GM21786 (cell line): Measurements from ENCODE around the gene CEP164.
"Not testable (repeated sequence)": the region's sequence is repeated elsewhere in the genome, so short reads cannot be mapped to it uniquely, and the experiment has no call there.

Experiments used
- ATAC-seq: cut with Tn5 transposase; IDR thresholded peaks from one replicate; pipeline ENCODE4 v1.9.1; 2021; ENCODE audit not compliant: unreplicated experiment

Gene CEP164

DNA sequence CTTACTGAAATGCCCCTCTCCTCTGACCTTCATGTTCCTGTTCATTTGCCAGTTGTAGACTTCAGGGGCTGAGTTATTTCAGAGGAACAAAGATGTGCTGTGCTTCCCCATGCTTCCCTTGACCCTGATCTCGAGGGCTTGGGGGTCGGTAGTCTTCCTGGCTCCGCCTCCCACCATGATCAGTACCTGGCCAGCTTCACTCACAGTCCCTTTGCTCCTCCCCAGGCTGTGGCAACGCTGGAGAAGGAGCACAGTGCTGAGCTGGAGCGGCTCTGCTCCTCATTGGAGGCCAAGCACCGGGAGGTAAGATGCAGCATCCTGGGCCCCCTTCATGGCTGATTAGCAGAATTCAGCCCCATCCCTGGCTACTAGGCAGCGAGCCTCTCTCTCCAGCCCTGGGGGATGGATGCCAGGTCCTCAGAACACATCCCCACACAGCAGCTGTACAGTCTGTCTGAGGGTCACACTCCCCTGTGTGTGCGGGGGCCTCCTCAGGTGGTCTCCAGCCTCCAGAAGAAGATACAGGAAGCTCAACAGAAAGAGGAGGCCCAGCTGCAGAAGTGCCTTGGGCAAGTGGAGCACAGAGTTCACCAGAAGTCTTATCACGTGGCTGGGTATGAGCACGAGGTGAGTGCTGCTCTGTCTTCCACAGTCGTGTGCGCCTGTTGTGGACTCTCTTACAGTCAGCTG, 64.5 kb downstream of the CEP164 start:
- ATAC-seq, result no peak

DNA sequence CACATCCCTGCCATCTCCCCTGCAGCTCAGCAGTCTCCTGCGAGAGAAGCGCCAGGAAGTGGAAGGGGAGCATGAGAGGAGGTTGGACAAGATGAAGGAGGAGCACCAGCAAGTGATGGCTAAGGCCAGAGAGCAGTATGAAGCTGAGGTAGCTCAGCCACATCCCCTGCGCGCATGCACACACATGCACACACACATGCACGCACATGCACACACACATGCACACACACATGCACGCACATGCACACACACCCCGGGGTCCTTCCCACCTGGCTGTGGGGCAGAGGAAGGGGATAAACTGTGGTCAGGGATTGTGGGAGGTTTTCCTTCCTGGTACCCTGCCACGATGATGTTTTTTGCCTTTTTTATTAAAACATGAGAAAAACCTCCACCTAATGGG, 65.3 kb downstream of the CEP164 start:
- no peak for ATAC-seq

GRCh38 chr11:117394221-117394925, 66.7 kb downstream of the CEP164 start:
- no peak for ATAC-seq

- no peak for ATAC-seq
These were observed 67.8 kb downstream of the CEP164 start for GRCh38 chr11:117395476-117395875.

- no peak for ATAC-seq
These were observed 69.3 kb downstream of the CEP164 start for GRCh38 chr11:117396970-117397369.

GRCh38 chr11:117398618-117399017, 71.0 kb downstream of the CEP164 start:
- not testable (repeated sequence) for ATAC-seq

- not testable (repeated sequence) for ATAC-seq
These were observed 71.6 kb downstream of the CEP164 start for GRCh38 chr11:117399100-117399840.

GRCh38 chr11:117405898-117406297, 78.2 kb downstream of the CEP164 start:
- not testable (repeated sequence) for ATAC-seq

DNA sequence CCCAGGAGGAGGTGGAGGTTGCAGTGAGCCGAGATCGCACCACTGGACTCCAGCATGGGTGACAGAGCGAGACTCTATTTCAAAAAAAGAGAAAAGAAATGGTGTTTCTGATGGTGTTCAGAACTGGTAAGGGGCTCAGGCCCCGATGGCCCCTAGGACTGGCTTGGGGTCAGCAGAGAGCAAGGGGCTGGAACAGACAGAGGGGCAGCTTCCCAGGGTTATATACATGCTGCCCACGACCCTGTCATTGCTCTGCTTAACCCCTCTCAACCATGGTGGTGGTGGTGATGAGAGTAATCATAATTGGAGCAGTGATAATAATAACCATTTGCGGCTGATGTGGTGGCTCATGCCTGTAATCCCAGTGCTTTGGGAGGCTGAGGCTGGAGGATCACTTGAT, 79.4 kb downstream of the CEP164 start:
- no peak for ATAC-seq

DNA sequence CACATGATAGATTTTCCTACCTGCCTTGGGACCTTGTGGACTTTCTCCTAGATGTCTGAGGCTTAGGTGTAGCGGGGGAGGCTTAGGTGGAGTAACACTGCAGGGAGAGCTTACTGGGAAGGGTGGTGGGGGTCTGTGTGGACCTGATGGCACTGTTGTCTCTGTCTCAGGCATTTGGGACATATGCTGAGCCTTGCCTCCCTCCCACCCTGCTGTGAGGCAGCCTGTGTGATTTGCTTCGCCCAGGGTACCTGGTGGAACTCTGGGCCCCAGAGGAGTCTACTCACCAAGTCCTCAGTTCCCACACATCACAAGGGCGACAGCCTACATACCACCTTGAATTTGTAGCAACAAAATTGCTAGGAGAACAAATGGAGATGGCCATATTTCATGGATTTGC, 80.7 kb downstream of the CEP164 start:
- ATAC-seq, result no peak

DNA sequence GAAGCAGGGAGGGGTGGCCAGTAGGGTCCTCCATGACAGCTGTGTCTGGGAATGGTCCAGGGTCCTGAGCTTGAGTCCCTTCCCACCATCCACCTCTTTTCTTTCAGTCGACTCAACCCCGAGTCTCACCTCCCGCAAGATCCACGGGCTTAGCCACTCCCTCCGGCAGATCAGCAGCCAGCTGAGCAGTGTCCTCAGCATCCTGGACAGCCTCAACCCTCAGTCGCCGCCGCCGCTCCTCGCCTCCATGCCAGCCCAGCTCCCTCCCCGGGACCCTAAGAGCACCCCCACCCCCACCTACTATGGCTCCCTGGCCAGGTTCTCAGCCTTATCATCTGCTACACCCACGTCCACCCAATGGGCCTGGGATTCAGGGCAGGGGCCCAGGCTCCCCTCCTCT, 81.9 kb downstream of the CEP164 start:
- no peak for ATAC-seq

GRCh38 chr11:117410238-117410637, 82.6 kb downstream of the CEP164 start:
- no peak for ATAC-seq

DNA sequence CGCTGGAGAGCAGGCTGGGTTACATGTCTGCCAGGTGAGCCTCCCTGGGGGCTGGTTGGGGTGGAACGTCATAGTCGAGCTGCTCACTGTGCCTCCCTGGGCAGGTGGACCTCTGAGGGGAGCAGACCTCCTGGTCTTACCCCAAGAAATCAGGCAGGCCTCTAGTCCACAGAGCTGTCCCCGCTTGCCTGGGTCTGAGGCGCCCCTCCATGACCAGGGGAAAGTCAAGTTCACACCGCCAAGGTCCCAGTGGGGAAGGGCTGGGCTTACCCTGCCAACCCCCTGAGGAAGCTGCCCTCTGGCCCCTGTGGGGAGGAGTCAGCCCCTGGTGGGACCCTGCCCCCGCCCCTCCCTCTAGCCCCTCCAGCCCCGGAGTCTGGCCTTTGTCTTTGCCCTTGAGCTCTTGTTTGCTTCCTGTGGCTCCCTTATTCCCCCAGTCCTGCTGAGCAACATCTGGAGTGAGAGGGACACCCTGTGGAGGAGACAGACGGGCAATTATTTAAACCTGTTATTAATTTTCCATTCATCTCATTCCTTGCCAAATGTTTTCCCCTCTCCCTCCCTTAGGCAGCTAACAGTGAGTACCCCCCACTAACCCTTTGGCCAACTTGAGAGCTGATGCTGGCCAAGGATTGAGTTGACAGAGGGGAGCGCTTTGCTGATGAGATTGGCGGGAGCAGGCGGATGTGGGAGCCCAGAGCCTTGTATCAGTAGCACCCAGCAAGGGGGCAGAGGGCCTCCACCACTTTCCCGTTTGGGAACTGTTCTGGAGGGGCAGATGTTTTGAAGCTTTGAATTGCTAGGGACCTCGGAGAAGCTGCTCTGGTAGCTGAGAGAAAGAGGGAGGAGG, 83.4 kb downstream of the CEP164 start:
- ATAC-seq, result no peak

DNA sequence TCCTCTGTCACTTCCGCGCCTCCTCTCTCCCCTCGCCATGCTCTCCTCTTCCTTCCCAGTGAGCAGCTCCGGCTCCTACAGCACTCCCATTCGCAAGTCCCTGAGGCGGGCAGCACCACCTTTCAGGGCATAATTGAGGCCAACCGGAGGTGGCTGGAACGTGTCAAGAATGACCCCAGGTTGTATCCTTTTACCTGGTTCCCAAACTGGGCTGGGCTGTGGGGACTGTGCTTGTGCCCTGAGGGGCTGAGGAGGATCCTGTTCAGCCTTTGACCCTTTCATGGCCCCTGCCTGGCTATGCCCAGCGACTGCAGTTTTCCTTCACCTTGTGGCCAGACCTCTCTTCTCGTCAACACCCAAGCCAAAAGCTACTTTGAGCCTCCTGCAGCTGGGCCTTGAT, 84.1 kb downstream of the CEP164 start:
- no peak for ATAC-seq

DNA sequence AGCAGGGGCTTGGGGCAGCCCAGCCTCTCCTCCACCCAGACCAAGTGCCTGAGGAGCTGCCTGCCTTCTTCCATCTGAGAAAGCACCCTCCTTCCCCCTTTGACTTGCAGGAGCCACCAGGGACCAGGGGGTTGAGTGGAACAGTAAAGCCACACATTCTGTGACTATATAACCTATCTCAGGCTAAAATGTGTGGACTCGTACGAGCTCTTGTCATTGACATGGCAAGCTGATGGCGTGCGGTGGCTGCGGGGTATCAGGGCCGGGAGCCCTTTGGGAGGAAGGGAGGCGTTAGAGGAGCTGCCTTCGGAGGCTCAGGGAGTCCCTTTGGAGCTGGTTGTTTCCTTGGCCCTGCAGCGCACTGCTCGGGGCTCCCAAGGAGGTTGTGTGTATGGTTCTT, 84.5 kb downstream of the CEP164 start:
- ATAC-seq, result no peak

- no peak for ATAC-seq
These were observed 85.1 kb downstream of the CEP164 start for GRCh38 chr11:117412653-117413275.

DNA sequence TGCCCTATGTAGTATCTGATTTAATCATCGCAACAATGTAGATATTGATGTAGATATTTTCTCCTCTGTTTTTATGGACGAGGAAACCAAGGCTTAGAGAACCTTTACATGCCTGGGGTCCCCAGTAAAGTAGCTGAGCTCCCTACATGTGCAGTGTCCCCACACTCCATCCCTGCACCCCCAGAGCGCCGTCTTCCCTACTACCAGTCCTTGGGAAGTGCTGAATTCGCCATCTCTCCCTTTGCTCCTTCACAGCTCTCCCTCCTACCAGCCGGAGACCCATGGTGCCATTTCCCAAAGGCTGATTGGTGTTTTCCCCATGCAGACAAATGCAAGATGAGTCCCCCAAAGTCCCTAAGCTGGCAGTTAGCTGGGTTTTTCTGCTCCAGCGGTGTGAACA, 86.0 kb downstream of the CEP164 start:
- no peak for ATAC-seq

GRCh38 chr11:117414724-117415123, 87.1 kb downstream of the CEP164 start:
- no peak for ATAC-seq

DNA sequence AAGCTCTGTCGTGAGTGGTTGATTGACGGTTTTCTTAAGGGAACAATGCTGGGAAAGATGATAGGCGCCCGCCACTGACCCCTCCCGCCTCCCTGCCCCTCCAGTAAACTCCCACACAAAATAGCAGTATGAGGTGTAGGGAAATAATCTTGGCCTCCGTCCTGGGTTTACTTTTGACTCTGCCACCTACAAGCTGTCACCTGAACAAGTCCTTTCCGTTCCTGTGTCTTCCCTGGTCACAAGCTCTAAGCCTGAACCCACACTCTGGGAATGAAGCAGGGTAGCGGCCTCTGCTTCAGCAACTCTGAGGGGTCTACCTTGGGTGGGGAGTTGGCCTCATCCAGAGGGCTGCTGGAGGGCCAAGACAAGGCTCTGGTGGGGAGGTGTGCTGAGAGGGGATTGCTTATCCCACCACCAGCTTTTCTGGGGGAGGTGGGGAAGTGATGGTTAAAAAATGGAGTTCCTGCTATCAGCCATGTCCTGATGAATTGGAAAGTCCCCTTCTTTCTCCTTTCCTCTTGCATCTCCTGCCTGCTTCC, 87.8 kb downstream of the CEP164 start:
- no peak for ATAC-seq

DNA sequence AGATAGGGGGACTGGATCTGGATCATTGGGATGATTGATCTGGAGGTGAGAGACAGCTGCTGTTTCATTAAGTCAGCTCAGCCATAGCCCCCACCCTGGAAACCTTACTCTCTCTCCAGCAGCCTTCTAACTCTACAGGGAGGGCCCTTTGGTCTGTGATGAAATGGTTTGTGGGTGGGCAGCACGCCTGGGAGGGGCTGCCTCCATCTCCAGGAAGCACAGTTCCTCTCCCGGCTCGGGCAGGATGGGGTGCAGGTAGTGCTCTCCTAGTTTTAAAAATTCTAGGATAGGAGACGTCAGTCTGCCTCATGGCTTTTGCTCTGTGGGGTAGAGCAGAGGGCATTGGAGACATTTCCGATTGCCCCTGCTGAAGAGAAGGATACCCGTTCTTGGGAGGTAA, 89.7 kb downstream of the CEP164 start:
- ATAC-seq, result no peak
